GM20431 (cell line): Measurements from ENCODE around the gene ILF2.

Experiments
- in situ Hi-C: fragments of 300-500 bp; cut with MseI, MboI; formaldehyde crosslinking; loops from one replicate; pipeline ENCODE4 v1.15.0; 2020; ENCODE audit warnings: low sequenced_read_pairs; ENCODE audit not compliant: unreplicated experiment

Gene ILF2

GRCh38 chr1:153613406-153613805 is 57.4 kb downstream of the ILF2 start:
- in situ Hi-C loops, result no loop called here

- in situ Hi-C loops, result no loop called here
Measured at GRCh38 chr1:153612755-153613331, 58.0 kb downstream of the ILF2 start, which contains the start of gene S100A16. S100A16 (minus strand) TSS chr1:153613137; CDS start chr1:153608151, 4,986 bp downstream.

GRCh38 chr1:153612111-153612754 is 58.6 kb downstream of the ILF2 start:
- in situ Hi-C loops, result no loop called here
